ENCODE data around the gene ANKRD30B. TPM values are rescaled to one million over a fixed set of nuclear protein-coding genes. Genes with fewer than 3 reads are reported as not detected.
"Not testable (repeated sequence)": the region's sequence is repeated elsewhere in the genome, so short reads cannot be mapped to it uniquely, and the experiment has no call there.

The ANKRD30B gene, protein sequence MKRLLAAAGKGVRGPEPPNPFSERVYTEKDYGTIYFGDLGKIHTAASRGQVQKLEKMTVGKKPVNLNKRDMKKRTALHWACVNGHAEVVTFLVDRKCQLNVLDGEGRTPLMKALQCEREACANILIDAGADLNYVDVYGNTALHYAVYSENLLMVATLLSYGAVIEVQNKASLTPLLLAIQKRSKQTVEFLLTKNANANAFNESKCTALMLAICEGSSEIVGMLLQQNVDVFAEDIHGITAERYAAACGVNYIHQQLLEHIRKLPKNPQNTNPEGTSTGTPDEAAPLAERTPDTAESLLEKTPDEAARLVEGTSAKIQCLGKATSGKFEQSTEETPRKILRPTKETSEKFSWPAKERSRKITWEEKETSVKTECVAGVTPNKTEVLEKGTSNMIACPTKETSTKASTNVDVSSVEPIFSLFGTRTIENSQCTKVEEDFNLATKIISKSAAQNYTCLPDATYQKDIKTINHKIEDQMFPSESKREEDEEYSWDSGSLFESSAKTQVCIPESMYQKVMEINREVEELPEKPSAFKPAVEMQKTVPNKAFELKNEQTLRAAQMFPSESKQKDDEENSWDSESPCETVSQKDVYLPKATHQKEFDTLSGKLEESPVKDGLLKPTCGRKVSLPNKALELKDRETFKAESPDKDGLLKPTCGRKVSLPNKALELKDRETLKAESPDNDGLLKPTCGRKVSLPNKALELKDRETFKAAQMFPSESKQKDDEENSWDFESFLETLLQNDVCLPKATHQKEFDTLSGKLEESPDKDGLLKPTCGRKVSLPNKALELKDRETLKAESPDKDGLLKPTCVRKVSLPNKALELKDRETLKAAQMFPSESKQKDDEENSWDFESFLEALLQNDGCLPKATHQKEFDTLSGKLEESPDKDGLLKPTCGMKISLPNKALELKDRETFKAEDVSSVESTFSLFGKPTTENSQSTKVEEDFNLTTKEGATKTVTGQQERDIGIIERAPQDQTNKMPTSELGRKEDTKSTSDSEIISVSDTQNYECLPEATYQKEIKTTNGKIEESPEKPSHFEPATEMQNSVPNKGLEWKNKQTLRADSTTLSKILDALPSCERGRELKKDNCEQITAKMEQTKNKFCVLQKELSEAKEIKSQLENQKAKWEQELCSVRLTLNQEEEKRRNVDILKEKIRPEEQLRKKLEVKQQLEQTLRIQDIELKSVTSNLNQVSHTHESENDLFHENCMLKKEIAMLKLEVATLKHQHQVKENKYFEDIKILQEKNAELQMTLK (N-terminal part only)
- total RNA-seq (2022), result not detected in 2 replicates
- Bru-seq, nascent RNA, result percentile 5 among the genes with signal in this experiment
- BruChase-seq, experiment 1, labeled RNA remaining after a 6-hour chase, result percentile 3 among the genes with signal in this experiment
- percentile 3 among the genes with signal in this experiment for BruChase-seq, experiment 2, labeled RNA remaining after a 2-hour chase
- long read RNA-seq, result 0 reads

DNA sequence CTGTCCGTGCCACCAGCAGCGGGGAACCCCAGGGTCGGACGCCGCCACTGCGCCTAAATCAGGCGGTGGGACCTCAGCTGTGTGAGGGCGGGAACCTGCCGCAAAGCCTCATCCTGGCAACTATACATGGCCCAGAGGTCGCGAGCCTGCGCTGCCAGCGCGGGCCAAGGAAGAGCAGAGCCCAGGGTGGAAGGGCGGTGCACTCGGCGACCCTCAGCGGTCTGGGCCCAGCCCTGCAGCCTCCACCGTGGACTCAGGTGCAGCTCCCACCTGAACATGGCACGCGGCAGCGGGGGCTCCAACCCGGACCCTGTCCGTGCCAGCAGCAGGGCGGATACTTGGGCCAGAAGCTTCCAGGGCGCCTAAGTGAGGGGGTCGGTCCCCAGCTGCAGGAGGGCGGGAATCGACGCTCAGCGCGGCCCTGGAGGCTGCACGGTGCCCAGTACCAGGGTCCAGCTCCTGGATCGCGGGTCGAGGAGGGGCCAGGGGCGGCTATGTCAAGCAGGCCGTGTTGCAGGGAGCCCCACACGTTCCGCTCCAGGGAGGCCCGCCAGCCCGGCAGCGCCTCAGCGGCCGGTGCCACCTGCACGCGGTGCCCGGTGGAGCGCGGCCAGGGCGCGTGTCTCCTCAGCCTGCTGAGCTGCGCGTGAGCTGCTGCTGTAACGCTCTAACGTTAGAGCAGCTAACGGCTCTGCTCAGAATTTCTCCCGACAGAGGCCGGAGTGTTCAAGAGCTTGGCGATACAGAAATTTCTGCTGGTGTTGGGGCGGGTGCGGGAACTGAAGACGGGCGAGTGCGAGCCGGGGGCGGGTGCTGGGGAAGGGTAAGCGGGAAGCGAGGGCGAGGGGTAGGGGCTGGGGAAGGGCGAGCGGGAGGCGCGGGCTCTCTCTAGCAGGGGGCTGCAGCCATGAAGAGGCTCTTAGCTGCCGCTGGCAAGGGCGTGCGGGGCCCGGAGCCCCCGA, at the start of gene ANKRD30B:
ANKRD30B (plus strand) TSS at position 660 of the 962 bp plus-strand sequence; CDS start at position 908, 248 bp downstream.
- no peaks in the 10 kb centered on the region for H3K27me3 Mint-ChIP-seq (ENCODE audit: unreplicated experiment)
- no TSS peak for BruUV-seq (replicated peaks)
- no peak within 1 kb of the TSS for H3K27ac Mint-ChIP-seq (ENCODE audit: unreplicated experiment)
- no peaks in the 10 kb centered on the region for H3K4me1 Mint-ChIP-seq (ENCODE audit: low read depth, unreplicated experiment)
- DNase-seq, result no peak
- TF ChIP-seq, protein P1, sequence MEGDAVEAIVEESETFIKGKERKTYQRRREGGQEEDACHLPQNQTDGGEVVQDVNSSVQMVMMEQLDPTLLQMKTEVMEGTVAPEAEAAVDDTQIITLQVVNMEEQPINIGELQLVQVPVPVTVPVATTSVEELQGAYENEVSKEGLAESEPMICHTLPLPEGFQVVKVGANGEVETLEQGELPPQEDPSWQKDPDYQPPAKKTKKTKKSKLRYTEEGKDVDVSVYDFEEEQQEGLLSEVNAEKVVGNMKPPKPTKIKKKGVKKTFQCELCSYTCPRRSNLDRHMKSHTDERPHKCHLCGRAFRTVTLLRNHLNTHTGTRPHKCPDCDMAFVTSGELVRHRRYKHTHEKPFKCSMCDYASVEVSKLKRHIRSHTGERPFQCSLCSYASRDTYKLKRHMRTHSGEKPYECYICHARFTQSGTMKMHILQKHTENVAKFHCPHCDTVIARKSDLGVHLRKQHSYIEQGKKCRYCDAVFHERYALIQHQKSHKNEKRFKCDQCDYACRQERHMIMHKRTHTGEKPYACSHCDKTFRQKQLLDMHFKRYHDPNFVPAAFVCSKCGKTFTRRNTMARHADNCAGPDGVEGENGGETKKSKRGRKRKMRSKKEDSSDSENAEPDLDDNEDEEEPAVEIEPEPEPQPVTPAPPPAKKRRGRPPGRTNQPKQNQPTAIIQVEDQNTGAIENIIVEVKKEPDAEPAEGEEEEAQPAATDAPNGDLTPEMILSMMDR (IDR thresholded peaks at IDR 0.05; ENCODE audit: unreplicated experiment), result no peak
- H3K4me3 Mint-ChIP-seq (ENCODE audit: low read depth, unreplicated experiment), result no peak within 1 kb of the TSS
- intact Hi-C loops (cut with micrococcal nuclease; ENCODE audit: unreplicated experiment), result no loop called here
- H3K36me3 Mint-ChIP-seq (ENCODE audit: insufficient read depth, unreplicated experiment), result no peaks in the 10 kb centered on the region
- H3K9me3 Mint-ChIP-seq (ENCODE audit: low read depth, unreplicated experiment), result peaks cover 5% of the 10 kb centered on the region
- CTCF ChIA-PET, result interaction anchor here (0.6 kb wide), 1 partner anchor 109 kb away, joined by 10 read pairs; no protein-coding TSS in a partner anchor

DNA sequence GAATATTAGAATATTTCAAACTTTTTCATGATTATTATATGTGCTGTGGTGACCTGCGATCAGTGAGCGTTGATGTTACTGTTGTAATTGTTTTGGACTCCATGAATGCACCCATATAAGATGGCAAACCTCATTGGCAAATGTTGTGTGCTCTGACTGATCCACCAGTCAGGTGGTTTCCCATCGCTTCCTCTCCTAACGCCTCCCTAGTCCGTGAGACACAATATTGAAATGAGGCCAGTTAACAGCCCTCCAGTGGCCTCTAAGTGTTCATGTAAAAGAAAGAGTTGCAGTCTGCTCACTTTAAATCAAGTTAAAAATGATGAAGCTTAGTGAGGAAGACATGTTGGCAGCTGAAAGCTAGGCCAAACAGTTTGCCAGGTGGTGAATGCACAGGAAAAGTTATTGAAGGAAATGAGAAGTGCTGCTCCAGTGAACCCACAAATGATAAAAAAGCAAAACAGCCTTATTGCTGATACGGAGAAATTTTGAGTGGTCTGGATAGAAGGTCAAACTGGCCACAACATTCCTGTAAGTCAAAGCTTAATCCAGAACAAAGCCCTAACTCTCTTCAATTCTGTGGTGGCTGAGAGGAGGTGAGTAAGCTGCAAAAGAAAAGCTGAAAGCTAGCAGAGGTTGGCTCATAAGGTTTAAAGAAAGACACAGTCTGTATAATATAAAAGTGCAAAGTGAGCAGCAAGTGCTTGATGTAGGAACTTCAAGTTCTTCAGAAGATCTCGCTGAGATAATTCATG, 46.5 kb upstream of the ANKRD30B start:
- H3K27me3 Mint-ChIP-seq (ENCODE audit: unreplicated experiment); intact Hi-C loops (cut with micrococcal nuclease; ENCODE audit: unreplicated experiment); H3K9me3 Mint-ChIP-seq (ENCODE audit: low read depth, unreplicated experiment); H3K27ac Mint-ChIP-seq (ENCODE audit: unreplicated experiment); H3K4me3 Mint-ChIP-seq (ENCODE audit: low read depth, unreplicated experiment); H3K36me3 Mint-ChIP-seq (ENCODE audit: insufficient read depth, unreplicated experiment); CTCF ChIA-PET; DNase-seq; BruUV-seq (replicated peaks); H3K4me1 Mint-ChIP-seq (ENCODE audit: low read depth, unreplicated experiment): not testable (repeated sequence)

DNA sequence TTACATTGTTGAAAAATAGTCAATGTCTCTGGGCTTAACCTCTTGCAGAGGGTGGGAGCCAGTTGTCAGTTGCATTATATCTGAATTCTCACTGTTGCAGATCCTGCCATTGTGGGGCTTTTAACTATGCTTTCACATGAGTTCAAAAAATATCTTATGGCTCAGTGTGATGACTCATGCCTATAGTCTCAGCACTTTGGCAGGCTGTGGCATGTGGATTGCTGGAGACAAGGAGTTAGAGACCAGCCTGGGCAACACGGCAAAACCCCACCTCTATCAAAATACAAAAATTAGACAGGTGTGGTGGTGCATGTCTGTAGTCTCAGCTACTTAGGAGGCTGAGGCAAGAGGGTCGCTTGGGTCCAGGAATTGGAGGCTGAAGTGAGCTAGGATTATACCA, 38.2 kb upstream of the ANKRD30B start:
- CTCF ChIA-PET; BruUV-seq (replicated peaks); DNase-seq: not testable (repeated sequence)

DNA sequence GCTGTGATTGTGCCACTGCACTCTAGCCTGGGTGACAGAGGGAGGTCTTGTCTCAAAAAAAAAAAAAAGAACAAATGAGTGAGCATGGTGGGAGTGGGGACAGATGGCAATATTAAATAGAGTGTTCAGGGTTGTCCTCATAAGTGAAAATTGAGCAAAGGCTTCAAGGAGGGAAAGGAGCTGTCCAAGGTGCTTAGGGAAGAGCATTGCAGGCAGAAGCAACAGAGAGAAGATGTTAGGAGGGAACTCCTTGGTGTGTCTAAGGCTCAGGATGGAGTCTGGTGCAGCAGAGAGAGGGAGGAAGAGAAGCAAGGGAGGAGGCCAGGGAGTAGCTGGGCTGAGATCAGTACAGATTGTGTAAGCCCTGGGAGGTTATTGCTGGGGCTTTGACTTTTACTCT, 26.4 kb upstream of the ANKRD30B start:
- H3K9me3 Mint-ChIP-seq (ENCODE audit: low read depth, unreplicated experiment); H3K27me3 Mint-ChIP-seq (ENCODE audit: unreplicated experiment); H3K27ac Mint-ChIP-seq (ENCODE audit: unreplicated experiment); H3K4me3 Mint-ChIP-seq (ENCODE audit: low read depth, unreplicated experiment); H3K36me3 Mint-ChIP-seq (ENCODE audit: insufficient read depth, unreplicated experiment); DNase-seq; H3K4me1 Mint-ChIP-seq (ENCODE audit: low read depth, unreplicated experiment); CTCF ChIA-PET; intact Hi-C loops (cut with micrococcal nuclease; ENCODE audit: unreplicated experiment); BruUV-seq (replicated peaks): not testable (repeated sequence)

More for the DNA sequence above, 38.2 kb upstream of the ANKRD30B start:
- H3K36me3 Mint-ChIP-seq (ENCODE audit: insufficient read depth, unreplicated experiment); H3K9me3 Mint-ChIP-seq (ENCODE audit: low read depth, unreplicated experiment); H3K27me3 Mint-ChIP-seq (ENCODE audit: unreplicated experiment); H3K27ac Mint-ChIP-seq (ENCODE audit: unreplicated experiment); intact Hi-C loops (cut with micrococcal nuclease; ENCODE audit: unreplicated experiment); H3K4me1 Mint-ChIP-seq (ENCODE audit: low read depth, unreplicated experiment); H3K4me3 Mint-ChIP-seq (ENCODE audit: low read depth, unreplicated experiment): not testable (repeated sequence)

DNA sequence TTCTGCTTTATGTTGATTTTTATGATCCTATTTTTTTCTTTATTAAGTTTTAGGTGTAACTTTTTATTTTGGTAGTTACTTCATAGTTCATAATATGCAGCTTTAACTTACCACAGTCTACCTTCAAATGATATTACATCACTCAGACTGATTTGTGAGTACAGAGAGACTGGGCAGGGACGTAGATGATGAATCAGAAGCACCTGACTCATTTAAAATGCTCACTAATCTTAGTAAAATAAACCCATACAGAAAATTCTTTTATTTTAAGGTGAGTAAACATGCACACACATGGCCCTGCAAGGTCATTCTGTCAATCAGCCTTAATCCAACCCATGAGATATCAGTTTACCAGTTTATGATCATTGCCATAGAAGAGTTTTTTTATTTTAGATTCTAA, 8.9 kb upstream of the ANKRD30B start:
- DNase-seq; BruUV-seq (replicated peaks); CTCF ChIA-PET; H3K27ac Mint-ChIP-seq (ENCODE audit: unreplicated experiment); H3K4me3 Mint-ChIP-seq (ENCODE audit: low read depth, unreplicated experiment); intact Hi-C loops (cut with micrococcal nuclease; ENCODE audit: unreplicated experiment); H3K9me3 Mint-ChIP-seq (ENCODE audit: low read depth, unreplicated experiment); H3K27me3 Mint-ChIP-seq (ENCODE audit: unreplicated experiment); H3K36me3 Mint-ChIP-seq (ENCODE audit: insufficient read depth, unreplicated experiment); H3K4me1 Mint-ChIP-seq (ENCODE audit: low read depth, unreplicated experiment): not testable (repeated sequence)

All from Calu3 (cell line).